A673 (cell line): Measurements from ENCODE around the gene TRPM2. TPM values are rescaled to one million over a fixed set of nuclear protein-coding genes. Genes with fewer than 3 reads are reported as not detected.
A peak's percentile ranks its signal among the peaks of the same experiment; 100 is the strongest.

Source experiments
- BruUV-seq: library from RNA; stranded (reverse); fragments of 400-500 nt; replicated peaks from 2 replicates; lab custom pipeline; 2021; lab: Mats Ljungman, UMichigan
- CTCF ChIA-PET: fragments of 300-600 bp; sonication (Branson Sonifier 250); formaldehyde crosslinking; loops from one replicate; lab custom pipeline; 2022; ENCODE audit warnings: antibody characterized with exemption; lab: Charles Lee
- POLR2A ChIA-PET: fragments of 300-600 bp; sonication (Branson Sonifier 250); formaldehyde crosslinking; loops from one replicate; lab custom pipeline; 2022; ENCODE audit warnings: antibody characterized with exemption; ENCODE audit not compliant: low non-redundant PET; lab: Charles Lee
- DNase-seq: peaks from one replicate; pipeline ENCODE4 v3.0.0-alpha.2; 2015; ENCODE audit warnings: low spot score
- H3K27ac ChIP-seq: fragments of 200-600 bp; sonication (generic); 2 replicates; pipeline ENCODE4 v1.5.1; 2016; ENCODE audit warnings: mixed run types, low read depth, mild to moderate bottlenecking, mixed read lengths, antibody characterized with exemption, low read length; ENCODE audit not compliant: poor library complexity, severe bottlenecking
- H3K27me3 ChIP-seq: fragments of 200-600 bp; sonication (generic); replicated peaks from 2 replicates; pipeline ENCODE4 v1.6.1; 2017; ENCODE audit warnings: mixed run types, low read depth, mild to moderate bottlenecking, mixed read lengths, antibody characterized with exemption, low read length; ENCODE audit not compliant: insufficient read depth, poor library complexity
- H3K36me3 ChIP-seq: fragments of 200-600 bp; sonication (generic); 2 replicates; pipeline ENCODE4 v1.6.1; 2016; ENCODE audit warnings: mixed run types, mild to moderate bottlenecking, mixed read lengths, antibody characterized with exemption, low read length; ENCODE audit not compliant: insufficient read depth, poor library complexity, severe bottlenecking
- H3K4me1 ChIP-seq: fragments of 200-600 bp; sonication (generic); 2 replicates; pipeline ENCODE4 v1.6.1; 2017; ENCODE audit warnings: mixed run types, mild to moderate bottlenecking, mixed read lengths, antibody characterized with exemption, low read length; ENCODE audit not compliant: insufficient read depth, poor library complexity, severe bottlenecking
- H3K4me3 ChIP-seq: fragments of 200-600 bp; sonication (generic); 2 replicates; pipeline ENCODE4 v1.5.1; 2016; ENCODE audit warnings: low read depth, mixed run types, mild to moderate bottlenecking, mixed read lengths, low read length; ENCODE audit not compliant: poor library complexity, severe bottlenecking
- H3K9me3 ChIP-seq: fragments of 200-600 bp; sonication (generic); 2 replicates; pipeline ENCODE4 v1.6.1; 2016; ENCODE audit warnings: mixed run types, low read depth, mild to moderate bottlenecking, mixed read lengths, antibody characterized with exemption, low read length; ENCODE audit not compliant: poor library complexity, severe bottlenecking
- CTCF ChIP-seq: fragments of 300-800, 200-600 bp; sonication (generic); conservative IDR thresholded peaks from 2 replicates; pipeline ENCODE4 v1.5.1; 2017; ENCODE audit warnings: low read depth, mild to moderate bottlenecking, antibody characterized with exemption, low read length, moderate library complexity, mixed read lengths
- EZH2 ChIP-seq: fragments of 200-600 bp; sonication (generic); IDR thresholded peaks from 2 replicates; pipeline ENCODE4 v1.6.1; 2017; ENCODE audit warnings: borderline replicate concordance, low read depth, mild to moderate bottlenecking, mixed read lengths, antibody characterized with exemption, low read length; ENCODE audit not compliant: poor library complexity, severe bottlenecking
- intact Hi-C: fragments of 100-400 bp; cut with micrococcal nuclease; formaldehyde crosslinking; loops from one replicate; pipeline ENCODE4 v1.10.0; 2022; ENCODE audit not compliant: unreplicated experiment
- total RNA-seq: library from RNA; stranded (reverse); gene quantifications from 2 replicates; pipeline ENCODE4 v1.2.3, GENCODE V29; 2021

The TRPM2 gene
- total RNA-seq, 1 experiment from 2014 or later: 0.21 TPM

GRCh38 chr21:44305691-44306090 is 47.7 kb upstream of the TRPM2 start:
- ChIA-PET POLR2A (no interaction called here), CTCF (no interaction called here)
- H3K4me1 ChIP-seq: peaks cover 8% of the 10 kb centered on the region
- no peaks in the 10 kb centered on the region for H3K36me3 ChIP-seq
- intact Hi-C loops: no loop called here
- no peaks in the 10 kb centered on the region for H3K27me3 ChIP-seq
- H3K4me3 ChIP-seq: no peak overlapping the region
- TF ChIP-seq CTCF (no peak), EZH2 (no peak)
- DNase-seq: no peak
- H3K9me3 ChIP-seq: no peaks in the 10 kb centered on the region
- H3K27ac ChIP-seq: peak overlapping the region; percentile 16
- no TSS peak for BruUV-seq

GRCh38 chr21:44306936-44307704 is 46.3 kb upstream of the TRPM2 start:
- intact Hi-C loops: no loop called here
- Histone ChIP-seq H3K4me1 (no peaks in the 10 kb centered on the region), H3K36me3 (peaks cover 5% of the 10 kb centered on the region), H3K9me3 (no peaks in the 10 kb centered on the region), H3K27me3 (no peaks in the 10 kb centered on the region), H3K27ac (no peak overlapping the region), H3K4me3 (no peak overlapping the region)
- no TSS peak for BruUV-seq
- TF ChIP-seq CTCF: no peak
- no peak for TF ChIP-seq EZH2
- ChIA-PET POLR2A (no interaction called here), CTCF (no interaction called here)
- no peak for DNase-seq

- CTCF ChIA-PET: no interaction called here
- H3K36me3 ChIP-seq: peaks cover 12% of the 10 kb centered on the region
- no peak for DNase-seq
- intact Hi-C loops: no loop called here
- H3K4me3 ChIP-seq: no peak overlapping the region
- H3K4me1 ChIP-seq: no peaks in the 10 kb centered on the region
- TF ChIP-seq EZH2: no peak
- TF ChIP-seq CTCF: no peak
- H3K9me3 ChIP-seq: no peaks in the 10 kb centered on the region
- POLR2A ChIA-PET: no interaction called here
- no peak overlapping the region for H3K27ac ChIP-seq
- H3K27me3 ChIP-seq: no peaks in the 10 kb centered on the region
- BruUV-seq: no TSS peak
Measured at GRCh38 chr21:44310628-44311507, 42.6 kb upstream of the TRPM2 start.
